HUES6 (cell line): Measurements from ENCODE around the gene CLSTN2.

Experiments
- H3K27ac ChIP-seq: 2 replicates; pipeline ENCODE4 v1.7.0; 2013; ENCODE audit warnings: low read depth, mild to moderate bottlenecking, low read length, inconsistent platforms
- H3K27me3 ChIP-seq: 2 replicates; pipeline ENCODE4 v1.6.1; 2013; ENCODE audit warnings: low read length; ENCODE audit not compliant: control insufficient read depth, insufficient read depth
- H3K36me3 ChIP-seq: 2 replicates; pipeline ENCODE4 v1.6.1; 2013; ENCODE audit warnings: low read length; ENCODE audit not compliant: control insufficient read depth, insufficient read depth
- H3K4me1 ChIP-seq: 2 replicates; pipeline ENCODE4 v1.6.1; 2013; ENCODE audit warnings: low read length; ENCODE audit not compliant: control insufficient read depth, insufficient read depth
- H3K4me3 ChIP-seq: 2 replicates; pipeline ENCODE4 v1.5.1; 2013; ENCODE audit warnings: low read depth, low read length
- H3K9ac ChIP-seq: one replicate; pipeline ENCODE4 v1.6.1; 2013; ENCODE audit warnings: mild to moderate bottlenecking, low read length
- H3K9me3 ChIP-seq: 2 replicates; pipeline ENCODE4 v1.6.1; 2013; ENCODE audit warnings: low read depth, low read length; ENCODE audit not compliant: control insufficient read depth, insufficient read depth

Gene CLSTN2

DNA sequence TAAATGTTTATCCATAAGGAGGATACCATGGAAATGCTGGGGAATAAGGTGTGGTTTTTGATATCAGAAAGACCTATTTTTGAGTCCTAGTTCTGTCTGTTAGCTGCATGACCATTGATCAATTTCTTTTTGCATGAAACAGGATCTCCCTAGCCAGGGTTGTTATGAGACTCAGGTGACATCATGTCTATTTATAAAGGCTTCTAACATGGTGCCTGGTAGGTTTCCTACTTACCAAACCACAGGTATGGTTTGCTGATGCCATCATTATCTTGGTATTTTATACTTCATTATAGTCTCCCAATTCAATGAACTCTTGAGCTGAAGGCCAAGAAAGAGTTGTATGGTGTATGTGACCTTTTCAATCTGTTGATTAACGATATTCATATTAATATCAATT, 144.0 kb downstream of the CLSTN2 start:
- Histone ChIP-seq H3K9me3 (no peaks in the 10 kb centered on the region), H3K27me3 (no peaks in the 10 kb centered on the region), H3K9ac (no peak overlapping the region), H3K36me3 (no peaks in the 10 kb centered on the region), H3K4me1 (no peaks in the 10 kb centered on the region; the same call in 1 of the 2 replicates), H3K4me3 (no peak overlapping the region), H3K27ac (no peak overlapping the region)

DNA sequence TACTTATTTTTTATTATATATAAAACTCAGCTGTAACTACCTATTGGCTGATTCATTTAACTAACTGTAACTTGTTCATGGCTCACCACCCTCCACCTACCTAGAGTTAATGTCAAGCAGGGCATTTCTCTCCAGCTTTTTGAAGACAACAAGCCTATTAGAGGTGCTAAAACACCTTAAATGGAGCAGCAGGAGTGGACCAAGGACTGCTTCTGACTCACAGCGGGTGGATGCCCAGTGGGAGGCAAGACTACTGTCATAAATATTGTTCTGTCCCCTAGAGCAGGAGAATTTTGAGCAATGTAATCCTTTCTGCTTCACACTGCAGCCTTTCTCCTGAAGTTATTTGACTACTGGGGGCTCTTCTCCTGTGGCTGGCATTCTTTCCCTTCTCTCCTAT, 146.9 kb downstream of the CLSTN2 start:
- no peaks in the 10 kb centered on the region; the same call in 1 of the 2 replicates for H3K4me1 ChIP-seq
- no peaks in the 10 kb centered on the region for H3K36me3 ChIP-seq
- no peak overlapping the region for H3K27ac ChIP-seq
- no peaks in the 10 kb centered on the region for H3K9me3 ChIP-seq
- H3K27me3 ChIP-seq, result no peaks in the 10 kb centered on the region
- H3K9ac ChIP-seq, result no peak overlapping the region
- H3K4me3 ChIP-seq, result no peak overlapping the region

DNA sequence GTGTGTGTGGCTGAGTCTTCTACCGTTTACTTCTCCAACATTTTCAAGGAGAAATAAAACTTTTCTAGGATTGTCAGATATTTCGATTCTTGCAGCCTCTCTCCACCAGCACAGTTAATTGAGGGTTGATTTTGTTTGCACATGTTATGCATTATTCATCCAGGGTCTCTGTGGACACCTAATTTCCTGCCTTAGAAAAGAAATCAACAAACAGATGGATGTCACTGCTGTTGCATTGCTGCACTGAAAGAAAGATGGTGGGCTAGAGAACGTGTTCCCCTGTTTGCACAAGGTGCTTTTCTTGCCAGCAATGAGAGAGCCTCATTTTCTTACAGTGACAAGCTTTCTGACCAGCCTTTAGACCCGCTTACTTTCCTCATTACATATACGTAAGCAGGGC, 150.0 kb downstream of the CLSTN2 start:
- Histone ChIP-seq H3K27me3 (no peaks in the 10 kb centered on the region), H3K36me3 (no peaks in the 10 kb centered on the region), H3K9me3 (peaks cover 16% of the 10 kb centered on the region; the same call in 1 of the 2 replicates), H3K27ac (no peak overlapping the region), H3K4me3 (no peak overlapping the region), H3K9ac (no peak overlapping the region), H3K4me1 (no peaks in the 10 kb centered on the region; the same call in 1 of the 2 replicates)

DNA sequence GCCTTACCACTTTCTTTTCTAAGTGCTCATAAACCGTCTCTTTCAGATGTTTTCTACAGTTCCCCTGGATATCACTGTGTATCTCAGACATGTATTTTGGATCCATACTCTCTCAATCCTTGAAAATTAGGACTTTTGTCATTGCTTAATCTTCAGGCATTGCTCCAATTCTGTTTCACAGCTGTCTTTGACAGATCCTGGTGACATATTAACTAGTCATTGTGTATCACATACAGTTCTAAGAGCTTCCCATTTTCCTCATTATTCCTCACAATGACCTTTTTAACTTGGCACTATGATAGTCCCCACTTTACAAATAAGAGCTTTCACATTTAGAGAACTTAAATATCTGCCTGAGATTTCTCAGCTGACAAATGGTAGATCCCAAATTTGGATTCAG, 151.7 kb downstream of the CLSTN2 start:
- Histone ChIP-seq H3K27me3 (no peaks in the 10 kb centered on the region), H3K9ac (no peak overlapping the region), H3K27ac (no peak overlapping the region), H3K4me1 (no peaks in the 10 kb centered on the region; the same call in 1 of the 2 replicates), H3K4me3 (no peak overlapping the region), H3K36me3 (no peaks in the 10 kb centered on the region), H3K9me3 (peaks cover 23% of the 10 kb centered on the region; the same call in 1 of the 2 replicates)

DNA sequence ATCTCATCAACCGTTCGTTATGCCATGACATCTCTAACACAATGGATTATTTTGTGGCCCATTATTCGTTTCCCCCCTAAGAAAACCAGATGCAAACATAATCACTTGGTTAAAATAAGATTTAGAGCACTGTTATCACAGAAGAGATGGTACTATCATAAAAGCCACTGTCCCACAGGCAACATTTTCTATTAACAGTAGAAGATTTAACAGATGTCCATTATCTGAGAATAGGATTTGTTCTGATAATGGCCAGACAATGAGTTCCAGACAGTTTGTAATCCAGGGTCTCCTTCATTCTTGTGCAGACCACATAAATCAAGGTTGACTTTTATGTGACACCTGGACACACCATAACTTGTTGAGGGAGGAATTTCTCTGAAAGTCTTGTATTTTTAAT, 153.1 kb downstream of the CLSTN2 start:
- Histone ChIP-seq H3K4me1 (0 out of 2 replicates have a peak, but pooled peaks cover 5% of the 10 kb centered on the region), H3K27ac (no peak overlapping the region), H3K4me3 (no peak overlapping the region), H3K9ac (no peak overlapping the region), H3K36me3 (no peaks in the 10 kb centered on the region), H3K9me3 (peaks cover 23% of the 10 kb centered on the region; the same call in 1 of the 2 replicates), H3K27me3 (no peaks in the 10 kb centered on the region)

DNA sequence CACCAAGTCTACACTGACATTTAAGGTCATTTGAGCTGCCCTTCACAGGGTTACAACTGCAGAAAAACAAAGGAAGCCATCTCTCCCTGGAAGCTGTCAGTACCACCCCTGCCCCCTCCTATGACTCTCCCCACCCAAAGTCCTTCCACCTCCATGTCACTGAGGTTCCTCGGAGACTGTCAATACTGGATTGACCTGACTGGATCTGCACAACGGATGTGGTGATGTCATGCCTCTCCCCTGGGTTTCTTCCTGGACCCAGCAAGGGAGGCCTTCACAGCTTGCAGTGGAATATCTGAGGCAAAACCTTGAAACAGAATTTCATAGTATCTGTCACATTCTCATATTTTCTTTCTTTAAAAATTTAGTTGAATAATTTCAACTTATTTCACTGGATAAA, 153.5 kb downstream of the CLSTN2 start:
- H3K4me3 ChIP-seq, result no peak overlapping the region
- no peak overlapping the region for H3K27ac ChIP-seq
- H3K4me1 ChIP-seq, result 0 out of 2 replicates have a peak, but pooled peaks cover 5% of the 10 kb centered on the region
- H3K9ac ChIP-seq, result no peak overlapping the region
- no peaks in the 10 kb centered on the region for H3K27me3 ChIP-seq
- H3K9me3 ChIP-seq, result peaks cover 23% of the 10 kb centered on the region; the same call in 1 of the 2 replicates
- H3K36me3 ChIP-seq, result no peaks in the 10 kb centered on the region

DNA sequence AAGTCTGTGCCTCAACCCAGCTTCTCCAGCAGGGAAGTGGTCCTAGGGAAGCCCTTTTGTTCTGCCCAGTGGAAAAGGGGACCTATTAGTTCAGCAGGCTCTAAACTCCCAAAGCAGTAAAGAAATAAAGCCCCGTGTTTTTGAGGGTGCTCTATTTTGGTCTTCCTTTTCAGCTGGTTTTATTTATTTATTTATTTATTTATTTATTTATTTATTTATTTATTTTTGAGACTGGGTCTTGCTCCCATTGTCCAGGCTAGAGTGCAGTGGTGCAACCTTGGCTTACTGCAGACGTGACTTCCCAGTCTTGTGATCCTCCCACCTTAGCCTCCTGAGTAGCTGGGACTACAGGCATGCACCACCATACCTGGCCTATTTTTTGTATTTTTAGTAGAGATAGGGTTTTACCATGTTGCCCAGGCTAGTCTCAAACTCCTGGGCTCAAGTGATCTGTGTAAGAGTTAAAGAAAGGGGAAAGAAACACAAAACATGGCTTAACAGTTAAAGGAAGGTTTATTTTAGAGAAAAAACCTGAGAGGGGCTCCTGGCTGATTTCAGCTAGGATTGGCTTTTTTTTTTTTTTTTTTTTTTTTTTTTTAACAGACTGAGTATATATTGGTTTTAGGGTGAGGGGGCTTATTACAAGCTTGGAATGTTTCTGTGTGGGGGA, 154.6 kb downstream of the CLSTN2 start:
- no peak overlapping the region for H3K27ac ChIP-seq
- no peak overlapping the region for H3K9ac ChIP-seq
- H3K4me3 ChIP-seq, result no peak overlapping the region
- H3K9me3 ChIP-seq, result peaks cover 23% of the 10 kb centered on the region; the same call in 1 of the 2 replicates
- no peaks in the 10 kb centered on the region for H3K36me3 ChIP-seq
- 0 out of 2 replicates have a peak, but pooled peaks cover 5% of the 10 kb centered on the region for H3K4me1 ChIP-seq
- H3K27me3 ChIP-seq, result no peaks in the 10 kb centered on the region

DNA sequence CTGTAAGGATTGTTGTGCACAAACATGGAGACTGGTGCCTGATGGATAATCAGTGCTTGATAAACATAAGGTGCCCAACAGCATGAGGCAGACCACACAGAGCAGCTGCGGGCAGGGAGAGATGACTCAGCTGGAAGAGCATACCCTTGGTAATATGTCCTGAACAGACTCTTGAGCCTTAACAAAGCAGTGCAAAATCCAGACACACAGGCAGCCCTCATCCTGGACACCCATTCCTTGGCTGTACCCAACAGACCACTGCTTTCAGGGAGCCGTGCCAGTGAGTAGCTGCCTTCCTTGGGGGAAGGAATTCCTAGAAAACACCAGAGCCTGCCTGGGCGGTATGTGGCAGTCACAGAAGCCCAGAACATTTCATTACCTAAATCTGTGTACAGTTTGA, 156.2 kb downstream of the CLSTN2 start:
- no peak overlapping the region for H3K9ac ChIP-seq
- peaks cover 23% of the 10 kb centered on the region; the same call in 1 of the 2 replicates for H3K9me3 ChIP-seq
- H3K27ac ChIP-seq, result no peak overlapping the region
- no peaks in the 10 kb centered on the region for H3K27me3 ChIP-seq
- no peak overlapping the region for H3K4me3 ChIP-seq
- no peaks in the 10 kb centered on the region for H3K36me3 ChIP-seq
- H3K4me1 ChIP-seq, result 0 out of 2 replicates have a peak, but pooled peaks cover 5% of the 10 kb centered on the region

DNA sequence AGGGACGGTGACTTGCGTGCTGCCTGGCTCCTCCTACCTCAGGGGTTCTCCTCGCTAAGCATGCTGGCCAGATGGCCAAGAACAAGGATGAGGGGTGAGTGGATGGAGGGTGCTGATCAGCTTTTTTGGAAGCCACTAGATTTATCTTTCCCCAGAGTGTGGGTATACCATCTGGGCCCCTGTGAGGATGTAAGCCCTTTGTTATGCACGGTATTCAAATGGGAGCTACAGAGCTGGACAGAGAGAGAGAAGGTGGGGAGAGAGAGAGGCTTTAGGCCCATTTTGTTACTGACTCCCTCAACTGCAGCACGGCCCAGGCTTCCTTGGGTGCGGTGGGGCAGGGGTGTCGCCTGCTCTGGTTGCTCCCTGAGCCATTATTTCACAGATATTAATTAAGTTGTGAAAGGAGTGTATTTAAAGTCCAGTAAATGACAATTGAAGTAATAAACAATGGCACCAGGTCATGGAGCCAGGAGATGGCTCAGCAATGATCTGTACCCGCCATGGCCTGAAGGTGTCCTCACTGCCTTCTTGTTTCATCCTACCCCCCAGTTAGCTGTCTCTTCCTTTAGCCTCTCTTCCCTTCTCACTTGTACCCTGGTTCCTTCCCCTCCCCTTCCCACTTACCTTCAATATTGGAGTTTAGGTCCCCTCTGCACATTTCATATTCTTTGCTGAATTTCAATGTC, 158.0 kb downstream of the CLSTN2 start:
- H3K4me1 ChIP-seq, result 0 out of 2 replicates have a peak, but pooled peaks cover 5% of the 10 kb centered on the region
- H3K9ac ChIP-seq, result no peak overlapping the region
- H3K9me3 ChIP-seq, result peaks cover 18% of the 10 kb centered on the region; the same call in 1 of the 2 replicates
- no peaks in the 10 kb centered on the region for H3K27me3 ChIP-seq
- no peaks in the 10 kb centered on the region for H3K36me3 ChIP-seq
- no peak overlapping the region for H3K4me3 ChIP-seq
- no peak overlapping the region for H3K27ac ChIP-seq

DNA sequence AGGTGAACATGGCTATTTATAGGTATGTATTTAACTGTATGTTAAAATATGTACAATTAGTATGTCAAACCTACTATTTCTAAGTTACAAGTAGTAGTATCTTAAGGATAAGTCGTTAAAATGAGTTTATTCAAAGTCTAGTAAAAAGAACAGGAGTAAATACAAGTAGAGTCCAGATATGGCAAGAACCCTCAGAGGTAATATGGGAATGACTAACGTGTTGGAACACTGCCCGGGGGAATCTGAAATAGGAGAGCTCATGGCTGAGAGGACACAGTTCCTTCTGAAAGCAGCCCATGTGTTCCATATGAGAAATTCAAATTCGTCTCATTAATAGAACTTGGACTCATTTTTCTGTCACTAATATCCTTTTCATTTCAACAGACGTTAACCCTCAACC, 158.8 kb downstream of the CLSTN2 start:
- Histone ChIP-seq H3K9me3 (peaks cover 15% of the 10 kb centered on the region; the same call in 1 of the 2 replicates), H3K27ac (no peak overlapping the region), H3K4me3 (no peak overlapping the region), H3K27me3 (no peaks in the 10 kb centered on the region), H3K4me1 (0 out of 2 replicates have a peak, but pooled peaks cover 5% of the 10 kb centered on the region), H3K36me3 (no peaks in the 10 kb centered on the region), H3K9ac (no peak overlapping the region)

DNA sequence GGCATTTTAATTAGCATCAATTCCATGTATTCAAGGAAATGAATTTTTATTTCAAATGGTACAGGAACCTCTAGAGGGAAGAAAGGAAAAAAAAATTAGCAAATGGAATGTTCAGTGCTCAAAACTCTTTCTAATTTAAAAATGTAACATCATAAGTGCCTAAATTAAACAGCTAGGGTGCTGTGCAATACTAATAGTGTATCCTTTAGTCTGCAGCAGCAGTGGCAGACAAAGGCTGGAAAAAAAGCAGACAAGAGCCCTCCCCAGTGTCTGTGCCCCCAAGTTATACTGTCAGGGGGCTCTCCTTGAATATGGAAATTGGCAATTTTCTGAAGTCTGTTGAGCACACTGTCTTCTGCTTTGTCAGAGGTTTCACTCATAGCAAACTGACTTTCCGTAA, 159.5 kb downstream of the CLSTN2 start:
- no peak overlapping the region for H3K27ac ChIP-seq
- H3K9me3 ChIP-seq, result peaks cover 9% of the 10 kb centered on the region; the same call in 1 of the 2 replicates
- no peak overlapping the region for H3K9ac ChIP-seq
- no peaks in the 10 kb centered on the region for H3K36me3 ChIP-seq
- H3K4me1 ChIP-seq, result 0 out of 2 replicates have a peak, but pooled peaks cover 5% of the 10 kb centered on the region
- no peak overlapping the region for H3K4me3 ChIP-seq
- H3K27me3 ChIP-seq, result no peaks in the 10 kb centered on the region
